Stimulated activated naive CD4-positive, alpha-beta T cell treated with Interleukin-2 at 50 U/mL for 16 hours (primary cell): ENCODE measurements around the gene MYDGF.
"Not testable (repeated sequence)": the region's sequence is repeated elsewhere in the genome, so short reads cannot be mapped to it uniquely, and the experiment has no call there.

Source experiments
- DNase-seq: peaks from one replicate; lab custom pipeline; 2025; lab: John Stamatoyannopoulos, UW

Gene MYDGF

GRCh38 chr19:4699826-4700692 lies 29.9 kb upstream of the MYDGF start:
- DNase-seq: no peak

- no peak for DNase-seq
Observed at GRCh38 chr19:4697304-4697703, 27.2 kb upstream of the MYDGF start.

- DNase-seq: no peak
Observed at GRCh38 chr19:4695224-4695731, 25.1 kb upstream of the MYDGF start.

- no peak for DNase-seq
Observed at GRCh38 chr19:4694211-4694987, 24.3 kb upstream of the MYDGF start.

- DNase-seq: no peak
Observed at GRCh38 chr19:4693471-4694121, 23.5 kb upstream of the MYDGF start.

- no peak for DNase-seq
Observed at GRCh38 chr19:4693078-4693350, 22.9 kb upstream of the MYDGF start.

- DNase-seq: no peak
Observed at GRCh38 chr19:4692251-4693077, 22.3 kb upstream of the MYDGF start.

- no peak for DNase-seq
Observed at GRCh38 chr19:4691373-4691772, 21.2 kb upstream of the MYDGF start.

GRCh38 chr19:4690361-4690760 lies 20.2 kb upstream of the MYDGF start:
- DNase-seq: no peak

- no peak for DNase-seq
Observed at GRCh38 chr19:4689403-4689802, 19.3 kb upstream of the MYDGF start.

GRCh38 chr19:4688587-4688986 lies 18.4 kb upstream of the MYDGF start:
- no peak for DNase-seq

GRCh38 chr19:4687396-4687795 lies 17.3 kb upstream of the MYDGF start:
- DNase-seq: no peak

GRCh38 chr19:4686700-4687099 lies 16.6 kb upstream of the MYDGF start:
- no peak for DNase-seq

GRCh38 chr19:4684312-4685095 lies 14.4 kb upstream of the MYDGF start:
- DNase-seq: no peak

- no peak for DNase-seq
Observed at GRCh38 chr19:4682417-4683200, 12.5 kb upstream of the MYDGF start.

- not testable (repeated sequence) for DNase-seq
Observed at GRCh38 chr19:4680021-4680420, 9.9 kb upstream of the MYDGF start.

GRCh38 chr19:4678881-4679790 lies 9.0 kb upstream of the MYDGF start:
- DNase-seq: peak; percentile 5

GRCh38 chr19:4676955-4677731 lies 7.0 kb upstream of the MYDGF start:
- DNase-seq: peak; percentile 22
